GM21423 (cell line): ENCODE results near the gene TMEM150A.
"Not testable (repeated sequence)": the region's sequence is repeated elsewhere in the genome, so short reads cannot be mapped to it uniquely, and the experiment has no call there.

Source experiments
- ATAC-seq: cut with Tn5 transposase; IDR thresholded peaks from one replicate; pipeline ENCODE4 v1.9.1; 2021; ENCODE audit warnings: mild to moderate bottlenecking, moderate library complexity; ENCODE audit not compliant: unreplicated experiment

The TMEM150A gene, protein sequence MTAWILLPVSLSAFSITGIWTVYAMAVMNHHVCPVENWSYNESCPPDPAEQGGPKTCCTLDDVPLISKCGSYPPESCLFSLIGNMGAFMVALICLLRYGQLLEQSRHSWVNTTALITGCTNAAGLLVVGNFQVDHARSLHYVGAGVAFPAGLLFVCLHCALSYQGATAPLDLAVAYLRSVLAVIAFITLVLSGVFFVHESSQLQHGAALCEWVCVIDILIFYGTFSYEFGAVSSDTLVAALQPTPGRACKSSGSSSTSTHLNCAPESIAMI

DNA sequence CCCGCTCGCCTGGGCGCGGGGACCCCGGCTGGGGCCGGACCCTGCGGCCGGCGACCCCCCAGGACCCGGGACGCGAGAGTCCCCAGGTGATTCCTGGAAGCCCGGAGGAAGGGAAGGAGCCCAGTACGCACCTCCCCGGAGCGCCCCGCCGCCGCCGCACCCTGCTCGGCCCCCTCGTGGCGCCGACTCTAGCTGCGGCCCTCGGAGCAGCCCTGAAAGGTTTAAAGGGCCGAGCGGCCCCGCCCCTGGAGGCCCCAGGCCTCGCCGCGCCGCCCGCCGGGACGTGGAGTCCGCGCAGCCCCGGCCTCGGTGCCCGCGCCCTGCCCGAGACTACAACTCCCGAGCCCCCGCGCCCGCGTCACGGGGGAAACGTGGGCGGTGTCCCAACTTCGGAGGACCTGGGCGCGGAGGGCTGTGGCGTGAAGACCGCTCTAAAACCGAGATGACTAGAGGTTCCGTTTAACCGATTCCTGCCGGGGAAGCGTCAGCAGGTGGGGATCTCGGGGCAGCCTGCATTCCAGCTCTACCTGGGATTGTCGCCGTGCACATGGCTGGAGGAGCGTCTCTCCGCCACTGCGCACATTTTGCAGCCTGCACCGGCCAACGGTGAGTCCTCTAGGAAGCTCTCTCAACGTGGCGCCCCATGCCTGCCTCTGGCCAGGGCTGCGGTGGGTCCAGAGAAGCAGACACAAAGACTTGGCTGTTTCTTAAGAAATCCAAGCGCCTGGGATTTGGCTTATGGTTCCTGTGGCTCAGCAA, at the start of gene TMEM150A:
Gene TMEM150A (minus strand): TSS at position 223 of the 759 bp plus-strand sequence. CDS start 750 bp downstream, outside the sequence.
- ATAC-seq = peak; percentile 97

GRCh38 chr2:85652056-85652455, 49.6 kb upstream of the TMEM150A start:
- no peak for ATAC-seq

DNA sequence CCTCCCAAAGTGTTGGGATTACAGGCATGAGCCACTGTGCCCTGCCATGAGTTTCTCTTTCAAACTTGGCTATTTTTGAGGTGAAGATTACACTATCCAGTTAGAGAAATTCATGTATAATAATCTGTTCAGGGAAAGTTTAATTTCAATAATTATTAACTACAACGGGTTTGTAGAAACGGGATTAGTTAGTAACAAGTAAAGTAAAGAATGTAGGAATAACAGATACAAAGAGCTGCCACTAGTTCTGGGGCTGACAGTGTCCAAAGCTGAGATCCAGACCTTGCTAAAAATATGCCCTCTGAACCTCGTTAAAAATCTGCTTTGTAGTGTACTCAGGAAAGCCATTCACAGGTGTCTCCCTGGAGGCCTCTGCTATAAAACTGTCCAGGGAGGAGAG, 48.6 kb upstream of the TMEM150A start:
- no peak for ATAC-seq

DNA sequence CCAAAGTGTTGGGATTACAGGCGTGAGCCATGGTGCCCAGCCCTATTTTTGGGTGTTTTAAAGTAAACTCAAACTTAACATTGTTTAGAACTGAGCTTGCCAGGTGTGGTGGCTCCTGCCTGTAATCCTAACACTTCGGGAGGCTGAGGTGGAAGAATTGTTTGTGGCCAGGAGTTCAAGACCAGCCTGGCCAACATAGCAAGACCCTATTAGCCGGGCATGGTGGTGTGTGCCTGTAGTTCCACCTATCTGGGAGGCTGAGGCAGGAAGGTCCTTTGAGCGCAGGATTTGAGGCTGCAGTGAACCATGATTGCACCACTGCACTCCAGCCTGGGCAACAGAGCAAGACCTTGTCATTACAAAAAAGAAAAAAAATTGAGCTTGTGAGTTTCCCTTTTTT, 48.0 kb upstream of the TMEM150A start:
- ATAC-seq = no peak

DNA sequence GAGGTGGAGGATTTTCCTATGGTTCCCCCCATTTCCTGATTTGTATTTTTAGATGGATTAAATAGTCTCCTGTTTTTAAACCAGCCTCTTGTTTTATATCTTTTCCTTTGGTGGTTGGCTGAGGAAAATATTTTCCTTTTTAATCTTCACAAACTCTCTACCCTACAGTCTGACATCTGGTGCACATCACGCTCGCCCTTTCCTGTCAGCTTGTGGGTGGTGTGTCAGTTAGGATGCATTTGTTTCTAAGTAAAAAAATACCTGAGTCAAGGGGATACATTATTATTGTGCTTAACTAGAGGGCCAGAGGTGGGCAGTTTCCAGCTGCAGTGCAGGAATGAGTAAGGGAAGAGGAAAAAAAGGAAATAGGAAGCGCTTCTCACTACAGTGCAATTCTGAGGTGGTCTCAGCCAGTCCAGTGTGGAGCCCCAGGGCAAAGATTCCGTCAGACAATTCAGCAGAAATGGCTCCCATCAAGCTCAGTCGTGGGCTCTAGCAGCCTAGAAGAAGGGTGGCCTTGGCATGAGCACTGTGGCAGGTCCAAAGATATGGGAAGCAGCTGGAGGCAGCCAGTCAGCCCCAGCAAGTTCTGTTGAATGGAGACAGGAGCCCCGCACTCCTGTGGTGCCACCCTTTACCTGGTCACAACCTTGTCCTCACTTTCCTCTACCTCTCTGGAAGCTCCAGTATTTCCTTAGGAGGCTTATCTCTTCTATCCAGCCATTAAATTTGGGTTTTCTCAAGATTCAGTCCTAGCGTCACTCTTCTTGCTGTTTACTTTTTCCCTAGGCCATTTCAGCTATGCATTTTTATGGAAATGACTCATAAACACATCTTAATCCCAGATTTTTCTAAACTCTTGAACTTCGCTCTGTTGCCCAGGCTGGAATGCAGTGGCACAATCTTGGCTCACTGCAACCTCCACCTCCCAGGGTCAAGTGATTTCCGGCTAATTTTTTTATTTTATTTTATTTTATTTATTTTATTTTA, 47.0 kb upstream of the TMEM150A start:
- no peak for ATAC-seq

DNA sequence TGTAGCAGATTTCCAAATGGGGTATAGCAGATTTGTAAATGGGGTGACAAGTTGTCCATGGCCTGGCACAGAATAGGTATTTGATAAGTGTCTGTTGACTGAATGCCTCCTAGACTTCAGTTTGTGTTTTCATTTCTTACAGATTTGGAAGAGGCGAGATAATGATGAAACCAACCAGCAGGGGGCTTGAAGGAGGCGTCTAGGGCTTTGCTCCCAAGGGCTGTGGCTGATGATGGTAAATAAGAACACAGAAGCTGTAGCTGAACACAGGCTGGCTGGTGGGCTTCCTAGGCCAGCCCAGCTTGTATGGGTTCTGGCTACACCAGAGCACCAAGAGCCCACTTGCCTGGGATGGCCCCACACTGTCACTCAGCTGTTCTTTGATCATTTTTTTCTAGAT, 46.1 kb upstream of the TMEM150A start:
- no peak for ATAC-seq

DNA sequence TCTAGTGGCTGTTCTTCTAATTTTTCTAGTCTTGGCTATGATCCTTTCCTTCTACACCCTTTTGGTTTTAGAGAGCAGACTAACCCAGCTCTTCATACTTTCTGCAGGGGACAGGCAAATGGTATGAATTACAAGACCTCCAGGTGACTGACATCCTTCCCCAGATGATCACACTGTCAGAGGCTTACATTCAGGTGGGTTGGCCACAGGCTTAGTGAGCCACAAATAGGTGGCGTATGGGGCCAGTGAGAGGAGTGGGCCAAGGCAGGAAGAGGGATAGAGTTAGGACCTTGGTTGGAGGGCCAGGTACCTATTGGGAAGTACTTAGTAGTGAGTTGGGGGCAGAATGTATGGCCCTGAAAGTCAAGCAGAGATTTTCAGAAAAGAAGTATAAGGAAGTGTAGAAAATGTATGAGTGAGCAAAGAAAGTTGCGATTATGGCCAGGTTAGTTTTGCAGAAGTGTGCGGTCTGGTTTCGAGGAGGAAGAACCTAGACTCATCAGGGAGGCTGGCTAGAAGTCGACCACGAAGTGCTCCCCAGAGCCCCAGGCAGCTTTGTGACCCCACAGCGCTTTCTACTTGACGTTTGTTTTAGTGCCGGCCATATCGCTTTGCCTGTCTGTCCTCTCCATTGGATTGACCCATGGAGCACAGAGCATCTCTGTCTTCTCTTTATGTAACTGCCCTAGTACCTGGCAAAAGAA, 45.5 kb upstream of the TMEM150A start:
- ATAC-seq = peak; percentile 56

- no peak for ATAC-seq
Observed at GRCh38 chr2:85646166-85646565, 43.7 kb upstream of the TMEM150A start.

DNA sequence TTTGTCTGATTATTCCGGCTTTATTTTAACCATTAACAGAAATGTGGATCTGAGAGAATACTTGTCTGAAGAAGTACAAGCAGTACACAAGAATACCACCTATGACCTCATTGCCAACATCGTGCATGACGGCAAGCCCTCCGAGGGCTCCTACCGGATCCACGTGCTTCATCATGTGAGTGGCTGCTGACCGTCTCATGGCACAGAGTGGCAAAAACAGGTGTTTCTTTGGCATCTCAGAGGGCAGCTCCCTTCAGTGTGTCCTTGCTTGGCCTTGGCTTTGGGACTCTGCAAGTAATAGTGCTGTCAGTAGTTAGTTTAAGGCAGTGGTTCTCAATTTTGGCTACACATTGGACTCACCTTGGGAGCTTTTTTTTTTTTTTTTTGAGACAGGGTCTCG, 42.4 kb upstream of the TMEM150A start:
- ATAC-seq = no peak

GRCh38 chr2:85642725-85643124, 40.2 kb upstream of the TMEM150A start:
- peak; percentile 51 for ATAC-seq

DNA sequence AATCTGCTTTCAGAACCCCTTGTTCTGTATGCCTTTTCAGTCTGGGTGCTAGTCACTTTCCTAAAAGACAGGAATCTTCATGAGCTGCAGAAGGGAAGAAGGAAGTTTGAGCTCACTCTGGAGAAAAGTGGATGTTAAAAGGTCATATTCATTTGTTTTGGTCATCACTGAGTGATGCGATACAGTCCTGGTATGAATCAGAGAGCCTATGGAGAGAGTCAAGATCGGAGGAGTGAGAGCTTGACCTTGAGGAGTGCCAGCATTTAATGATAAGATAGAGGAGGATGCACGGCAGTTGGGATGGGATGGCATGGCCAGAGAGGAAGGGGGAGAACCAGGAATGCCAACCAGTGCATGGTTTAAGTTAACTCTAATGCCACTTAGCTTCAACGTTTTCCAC, 33.1 kb upstream of the TMEM150A start:
- ATAC-seq = no peak

- ATAC-seq = no peak
Observed at GRCh38 chr2:85635011-85635410, 32.5 kb upstream of the TMEM150A start.

DNA sequence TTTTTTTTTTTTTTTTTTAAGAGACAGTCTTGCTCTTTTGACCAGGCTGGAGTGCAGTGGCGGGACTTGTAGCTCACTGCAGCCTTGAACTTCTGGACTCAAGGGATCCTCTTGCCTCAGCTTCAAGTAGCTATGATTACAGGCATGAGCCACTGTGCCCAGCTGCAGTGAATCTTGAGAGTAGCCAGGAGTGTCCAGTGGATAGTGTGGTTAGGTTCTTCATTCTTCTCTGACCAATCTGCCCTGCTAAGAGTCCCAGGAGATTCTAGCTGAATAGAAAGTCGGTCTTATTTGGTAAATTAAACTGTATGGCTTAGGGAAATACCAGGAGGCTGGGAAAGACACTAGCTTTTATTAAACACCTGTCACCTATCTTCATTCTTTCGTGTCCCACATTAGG, 28.8 kb upstream of the TMEM150A start:
- no peak for ATAC-seq

DNA sequence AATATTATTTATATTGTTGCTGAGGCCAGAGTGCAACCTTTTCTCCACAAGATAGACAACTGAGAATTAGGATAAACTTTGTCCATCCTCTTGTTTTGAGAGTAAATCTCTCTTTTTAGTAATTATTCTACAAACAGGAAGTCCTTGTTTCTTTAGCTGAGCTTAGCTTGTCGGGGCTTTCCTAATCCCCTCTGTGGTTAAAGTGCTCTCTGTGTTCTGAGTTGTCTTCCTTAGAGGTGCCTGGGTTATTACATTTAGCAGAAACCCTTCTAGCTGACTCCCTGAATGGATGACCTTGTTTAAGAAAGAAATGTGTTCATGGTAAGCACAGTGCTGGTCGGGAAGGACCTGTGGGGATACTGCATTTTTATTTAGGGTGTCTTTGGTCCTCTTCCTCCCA, 26.2 kb upstream of the TMEM150A start:
- ATAC-seq = no peak

GRCh38 chr2:85623991-85624390, 21.5 kb upstream of the TMEM150A start:
- no peak for ATAC-seq

DNA sequence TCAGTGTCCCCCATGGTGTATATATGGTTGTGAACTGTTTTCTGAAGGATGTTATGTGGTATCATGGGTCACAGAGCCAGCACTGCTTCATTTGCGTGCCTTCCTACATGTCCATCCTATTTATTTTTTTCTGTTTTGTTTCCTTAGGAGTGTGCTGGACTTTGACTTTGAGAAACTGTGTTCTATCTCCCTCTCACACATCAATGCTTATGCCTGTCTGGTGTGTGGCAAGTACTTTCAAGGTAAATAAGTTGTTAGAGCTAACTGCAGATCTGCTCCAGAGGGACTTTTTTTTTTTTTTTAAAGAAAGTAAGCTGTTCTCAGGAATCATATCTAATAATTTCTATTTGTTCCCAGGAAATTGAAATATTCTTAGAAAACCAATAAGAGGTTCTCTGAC, 18.8 kb upstream of the TMEM150A start:
- no peak for ATAC-seq

DNA sequence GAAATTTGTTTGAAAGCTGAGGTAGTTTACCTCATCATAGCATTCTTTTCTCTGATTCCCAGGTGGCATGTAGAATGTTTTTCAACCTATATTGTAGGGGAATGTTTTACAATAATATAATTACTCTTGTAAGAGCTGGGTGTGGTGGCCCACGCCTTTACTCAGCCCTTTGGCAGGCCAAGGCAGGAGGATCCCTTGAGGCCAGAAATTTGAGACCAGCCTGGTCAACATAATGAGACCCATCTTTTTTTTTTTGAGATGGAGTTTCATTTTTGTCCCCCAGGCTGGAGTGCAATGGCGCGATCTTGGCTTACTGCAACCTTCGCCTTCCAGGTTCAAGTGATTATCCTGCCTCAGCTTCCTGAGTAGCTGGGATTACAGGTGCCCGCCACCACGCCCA, 17.1 kb upstream of the TMEM150A start:
- ATAC-seq = no peak

- ATAC-seq = not testable (repeated sequence)
Observed at GRCh38 chr2:85617723-85618122, 15.2 kb upstream of the TMEM150A start.

GRCh38 chr2:85615413-85615728, 12.9 kb upstream of the TMEM150A start:
- ATAC-seq = no peak

- ATAC-seq = not testable (repeated sequence)
Observed at GRCh38 chr2:85614757-85615156, 12.3 kb upstream of the TMEM150A start.
